OCI-LY1 (cell line): ENCODE data around the gene PPP1R12A.

ENCODE experiments used
- H2AFZ ChIP-seq: fragments of 200-600 bp; sonication (generic), shearing (Covaris generic); 2 replicates; pipeline ENCODE4 v1.6.0; 2014; ENCODE audit warnings: antibody characterized with exemption, mild to moderate bottlenecking, low read length
- H3F3A ChIP-seq: fragments of 200-600 bp; sonication (generic), shearing (Covaris generic); 2 replicates; pipeline ENCODE4 v1.6.0; 2014; ENCODE audit warnings: mild to moderate bottlenecking, antibody characterized with exemption, low read length, moderate library complexity; ENCODE audit not compliant: insufficient read depth
- H3K27ac ChIP-seq: fragments of 200-600 bp; sonication (generic); 2 replicates; pipeline ENCODE4 v1.5.1; 2014; ENCODE audit warnings: low read length, mixed run types, mild to moderate bottlenecking, low read depth; ENCODE audit not compliant: poor library complexity, severe bottlenecking
- H3K27me3 ChIP-seq: fragments of 200-600 bp; sonication (generic); 2 replicates; pipeline ENCODE4 v1.6.0; 2014; ENCODE audit warnings: antibody characterized with exemption, mild to moderate bottlenecking, low read length, moderate library complexity; ENCODE audit not compliant: insufficient read depth
- H3K36me3 ChIP-seq: fragments of 200-600 bp; sonication (generic); 2 replicates; pipeline ENCODE4 v1.6.1; 2014; ENCODE audit warnings: mild to moderate bottlenecking, antibody characterized with exemption, low read length, moderate library complexity, mixed read lengths; ENCODE audit not compliant: insufficient read depth
- H3K4me1 ChIP-seq: fragments of 200-600 bp; sonication (generic); 2 replicates; pipeline ENCODE4 v1.5.1; 2014; ENCODE audit warnings: mild to moderate bottlenecking, low read length, moderate library complexity; ENCODE audit not compliant: insufficient read depth, severe bottlenecking
- H3K4me2 ChIP-seq: fragments of 200-600 bp; sonication (generic), shearing (Covaris generic); 2 replicates; pipeline ENCODE4 v1.6.1; 2014; ENCODE audit warnings: low read length
- H3K4me3 ChIP-seq: fragments of 200-600 bp; sonication (generic); 2 replicates; pipeline ENCODE4 v1.5.1; 2014; ENCODE audit warnings: low read length, low read depth, mild to moderate bottlenecking, mixed read lengths; ENCODE audit not compliant: poor library complexity, severe bottlenecking
- H3K79me2 ChIP-seq: fragments of 200-600 bp; shearing (Covaris generic); 2 replicates; pipeline ENCODE4 v1.6.1; 2016; ENCODE audit warnings: mixed run types, low read length, mixed read lengths; ENCODE audit not compliant: insufficient read depth
- H3K9ac ChIP-seq: fragments of 200-600 bp; sonication (generic), shearing (Covaris generic); 2 replicates; pipeline ENCODE4 v1.6.1; 2014; ENCODE audit warnings: mild to moderate bottlenecking, low read length, mixed read lengths
- H3K9me2 ChIP-seq: fragments of 200-600 bp; sonication (generic), shearing (Covaris generic); 2 replicates; pipeline ENCODE4 v1.6.1; 2014; ENCODE audit warnings: low read depth, mild to moderate bottlenecking, low read length, mixed read lengths
- H3K9me3 ChIP-seq: fragments of 200-600 bp; shearing (Covaris generic); 2 replicates; pipeline ENCODE4 v1.6.1; 2014; ENCODE audit warnings: low read length, mixed read lengths
- H4K20me1 ChIP-seq: fragments of 200-600 bp; sonication (generic), shearing (Covaris generic); 2 replicates; pipeline ENCODE4 v1.6.0; 2016; ENCODE audit warnings: mild to moderate bottlenecking, low read length; ENCODE audit not compliant: insufficient read depth
- CTCF ChIP-seq: fragments of 200-600 bp; sonication (generic), shearing (Covaris generic); IDR thresholded peaks from 2 replicates; pipeline ENCODE4 v1.5.1; 2017; ENCODE audit warnings: mild to moderate bottlenecking, antibody characterized with exemption, low read length, moderate library complexity, mixed read lengths
- EZH2 ChIP-seq: fragments of 200-600 bp; sonication (generic), shearing (Covaris generic); IDR thresholded peaks from 2 replicates; pipeline ENCODE4 v1.8.0; 2017; ENCODE audit warnings: borderline replicate concordance, mixed run types, mild to moderate bottlenecking, antibody characterized with exemption, low read length, moderate library complexity, mixed read lengths

PPP1R12A gene

DNA sequence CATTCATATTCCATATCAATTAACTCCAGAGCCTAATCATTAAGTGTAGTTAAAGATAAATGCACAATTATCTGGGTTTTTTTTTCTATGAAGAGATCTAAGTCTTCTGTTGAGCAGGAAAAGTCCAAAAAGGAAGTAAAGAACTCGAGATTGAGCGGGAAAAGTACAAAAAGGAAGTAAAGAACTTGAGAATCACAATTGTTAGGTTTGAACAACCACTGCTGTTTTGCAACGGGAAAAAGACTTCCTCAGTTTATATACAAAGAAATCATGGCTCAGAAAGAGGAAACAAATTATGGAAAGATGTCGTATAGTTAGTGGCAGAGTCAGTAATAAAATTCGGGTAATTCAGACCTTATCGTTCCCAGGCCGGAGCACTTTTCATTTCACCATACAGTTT, 63.3 kb downstream of the PPP1R12A start:
- Histone ChIP-seq H3K9me2 (no peaks in the 10 kb centered on the region), H2AFZ (no peak overlapping the region), H3F3A (no peaks in the 10 kb centered on the region), H3K9ac (no peak overlapping the region), H3K27me3 (no peaks in the 10 kb centered on the region), H3K79me2 (peaks cover 30% of the 10 kb centered on the region; the same call in 1 of the 2 replicates), H3K27ac (no peak overlapping the region), H3K4me2 (no peak overlapping the region), H3K9me3 (no peaks in the 10 kb centered on the region), H3K4me3 (no peak overlapping the region), H3K36me3 (peaks cover 59% of the 10 kb centered on the region), H3K4me1 (no peaks in the 10 kb centered on the region), H4K20me1 (no peaks in the 10 kb centered on the region)
- TF ChIP-seq EZH2: no peak
- no peak for TF ChIP-seq CTCF

DNA sequence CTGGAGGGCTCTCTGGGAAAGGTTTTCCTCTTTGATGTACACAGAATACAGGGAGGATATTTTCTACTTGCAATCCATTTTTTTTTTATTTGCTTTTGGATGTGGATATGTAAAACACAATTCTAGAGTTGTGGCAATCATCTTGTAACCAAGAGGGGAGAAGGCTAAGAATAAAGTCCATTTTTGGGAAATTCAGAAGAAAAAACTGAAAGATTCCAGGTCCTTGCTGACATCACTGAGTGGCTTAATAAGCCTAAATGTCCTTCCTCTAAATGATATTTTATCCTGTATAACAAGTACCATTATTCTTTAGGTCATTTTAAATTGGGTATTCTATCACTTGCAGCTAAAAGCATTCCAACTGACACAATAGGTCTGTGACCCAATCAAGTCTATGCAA, 64.0 kb downstream of the PPP1R12A start:
- Histone ChIP-seq H4K20me1 (no peaks in the 10 kb centered on the region), H3K9me3 (no peaks in the 10 kb centered on the region), H3K9me2 (no peaks in the 10 kb centered on the region), H3K36me3 (peaks cover 60% of the 10 kb centered on the region), H3K27me3 (no peaks in the 10 kb centered on the region), H3K9ac (no peak overlapping the region), H3F3A (no peaks in the 10 kb centered on the region), H3K4me3 (no peak overlapping the region), H3K4me2 (no peak overlapping the region), H2AFZ (no peak overlapping the region), H3K27ac (no peak overlapping the region), H3K79me2 (peaks cover 25% of the 10 kb centered on the region; the same call in 1 of the 2 replicates), H3K4me1 (no peaks in the 10 kb centered on the region)
- TF ChIP-seq EZH2: no peak

- H3K4me2 ChIP-seq: no peak overlapping the region
- no peak overlapping the region for H3K4me3 ChIP-seq
- no peak overlapping the region for H2AFZ ChIP-seq
- H3K79me2 ChIP-seq: peaks cover 46% of the 10 kb centered on the region
- no peak overlapping the region for H3K9ac ChIP-seq
- H4K20me1 ChIP-seq: no peaks in the 10 kb centered on the region; the same call in 1 of the 2 replicates
- no peak for TF ChIP-seq EZH2
- no peak for TF ChIP-seq CTCF
- peaks cover 26% of the 10 kb centered on the region for H3K36me3 ChIP-seq
- no peaks in the 10 kb centered on the region for H3K9me3 ChIP-seq
- no peaks in the 10 kb centered on the region for H3K27me3 ChIP-seq
- no peaks in the 10 kb centered on the region for H3K9me2 ChIP-seq
- no peak overlapping the region for H3K27ac ChIP-seq
- H3F3A ChIP-seq: no peaks in the 10 kb centered on the region
- no peaks in the 10 kb centered on the region for H3K4me1 ChIP-seq
Observed at GRCh38 chr12:79859646-79860045, 75.3 kb downstream of the PPP1R12A start.

DNA sequence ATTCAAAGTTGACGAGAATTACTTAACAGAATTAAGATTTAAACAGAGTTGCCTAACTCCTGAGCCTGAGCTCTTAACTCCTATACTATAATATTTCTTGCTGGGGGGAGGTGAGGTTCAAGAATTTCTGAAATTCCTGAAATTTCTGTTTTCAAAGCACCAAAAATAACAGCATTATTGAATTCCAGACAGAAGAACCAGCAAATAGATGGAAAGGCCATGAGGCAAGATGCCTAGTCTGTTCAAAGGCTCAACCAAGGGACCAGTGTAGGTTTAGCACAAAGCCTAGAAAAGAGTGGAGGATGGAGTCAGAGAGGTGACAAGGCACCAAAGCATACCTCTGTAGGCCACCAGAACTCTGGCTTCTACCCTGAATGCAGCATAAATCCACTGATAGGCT, 76.4 kb downstream of the PPP1R12A start:
- H3K27me3 ChIP-seq: no peaks in the 10 kb centered on the region
- H3K36me3 ChIP-seq: peaks cover 31% of the 10 kb centered on the region
- H3K4me2 ChIP-seq: no peak overlapping the region

More for the DNA sequence above, 76.4 kb downstream of the PPP1R12A start:
- Histone ChIP-seq H3K27ac (no peak overlapping the region), H3K4me1 (no peaks in the 10 kb centered on the region), H3F3A (no peaks in the 10 kb centered on the region), H3K79me2 (peaks cover 46% of the 10 kb centered on the region), H4K20me1 (no peaks in the 10 kb centered on the region; the same call in 1 of the 2 replicates), H3K9me3 (peaks cover 4% of the 10 kb centered on the region; the same call in 1 of the 2 replicates), H3K9me2 (no peaks in the 10 kb centered on the region), H2AFZ (no peak overlapping the region), H3K4me3 (no peak overlapping the region), H3K9ac (no peak overlapping the region)
- TF ChIP-seq EZH2 (no peak), CTCF (no peak)
